H1 (cell line): ENCODE data around the gene SLC25A34. TPM values are rescaled to one million over a fixed set of nuclear protein-coding genes. Genes with fewer than 3 reads are reported as not detected.

ENCODE experiments used
- ASH2L ChIP-seq: fragments of 200-600, 300-600 bp; sonication (generic); IDR thresholded peaks from one replicate; pipeline ENCODE4 v1.7.1; 2017; ENCODE audit warnings: low read length
- BRCA1 ChIP-seq: IDR thresholded peaks from 2 replicates; pipeline ENCODE4 v1.6.1; 2012; ENCODE audit warnings: low read depth, low read length, improper control_type of control experiment
- CBX5 ChIP-seq: fragments of 300-800, 300-1000 bp; sonication (generic); IDR thresholded peaks from 2 replicates; pipeline ENCODE4 v1.7.1; 2016; ENCODE audit warnings: antibody characterized with exemption, low read length, low read depth
- CBX8 ChIP-seq: fragments of 300-800, 300-1000 bp; sonication (generic); IDR thresholded peaks from 2 replicates; pipeline ENCODE4 v1.7.1; 2016; ENCODE audit warnings: low read depth, low read length, borderline replicate concordance
- CHD2 ChIP-seq: IDR thresholded peaks from 2 replicates; pipeline ENCODE4 v1.6.1; 2012; ENCODE audit warnings: low read length, improper control_type of control experiment
- CTBP2 ChIP-seq: IDR thresholded peaks from 2 replicates; pipeline ENCODE4 v1.7.0; 2011; ENCODE audit warnings: borderline replicate concordance, mild to moderate bottlenecking, moderate library complexity, mixed read lengths, low read length; ENCODE audit not compliant: insufficient read depth, insufficient read length
- CTCF ChIP-seq, 3 experiments: IDR thresholded peaks; 1 replicate in 2 of 3; 2 replicates in 1 of 3; pipeline versions ENCODE4 v1.5.1 to v1.6.1; 2011; ENCODE audit warnings: low read length in 3 of 3, mild to moderate bottlenecking in 3 of 3, inconsistent platforms in 2 of 3, low read depth in 1 of 3, moderate library complexity in 1 of 3; ENCODE audit not compliant: insufficient read depth in 1 of 3; ENCODE audit errors: control extremely low read depth in 1 of 3
- E2F6 ChIP-seq: IDR thresholded peaks from 2 replicates; pipeline ENCODE4 v1.6.1; 2012; ENCODE audit warnings: inconsistent platforms
- EZH2 ChIP-seq: fragments of 200-600 bp; sonication (generic); IDR thresholded peaks from 2 replicates; pipeline ENCODE4 v1.7.1; 2012; ENCODE audit warnings: low read depth, mild to moderate bottlenecking, moderate library complexity, low read length, inconsistent platforms; ENCODE audit not compliant: severe bottlenecking
- HDAC6 ChIP-seq: IDR thresholded peaks from one replicate; pipeline ENCODE4 v1.7.1; 2012; ENCODE audit warnings: low read depth, mild to moderate bottlenecking, inconsistent platforms, low read length, moderate library complexity
- JUN ChIP-seq: IDR thresholded peaks from 2 replicates; pipeline ENCODE4 v1.6.1; 2011; ENCODE audit warnings: low read depth, mild to moderate bottlenecking, improper control_type of control experiment, low read length
- JUND ChIP-seq: IDR thresholded peaks from 2 replicates; pipeline ENCODE4 v1.6.1; 2011; ENCODE audit warnings: mild to moderate bottlenecking, improper control_type of control experiment, low read length
- KDM4A ChIP-seq: IDR thresholded peaks from one replicate; pipeline ENCODE4 v1.7.1; 2012; ENCODE audit warnings: low read depth, mild to moderate bottlenecking, moderate library complexity, low read length, inconsistent platforms; ENCODE audit not compliant: severe bottlenecking
- NANOG ChIP-seq: IDR thresholded peaks from 2 replicates; pipeline ENCODE4 v1.6.1; 2011; ENCODE audit warnings: low read length, low read depth, mild to moderate bottlenecking, inconsistent platforms; ENCODE audit not compliant: insufficient read depth, poor library complexity, severe bottlenecking
- NRF1 ChIP-seq: IDR thresholded peaks from 2 replicates; pipeline ENCODE4 v1.6.1; 2011; ENCODE audit warnings: mild to moderate bottlenecking, low read depth, low read length, improper control_type of control experiment
- PHF8 ChIP-seq: fragments of 200-600 bp; sonication (generic); conservative IDR thresholded peaks from 2 replicates; pipeline ENCODE4 v1.7.1; 2012; ENCODE audit warnings: low read depth, mild to moderate bottlenecking, inconsistent platforms, low read length, moderate library complexity
- POLR2A ChIP-seq, 2 experiments: IDR thresholded peaks; 1 replicate in 1 of 2; 2 replicates in 1 of 2; pipeline ENCODE4 v1.6.1; 2011; ENCODE audit warnings: low read depth in 2 of 2, low read length in 2 of 2, mild to moderate bottlenecking in 2 of 2; ENCODE audit errors: control extremely low read depth in 1 of 2
- POU5F1 ChIP-seq: IDR thresholded peaks from 2 replicates; pipeline ENCODE4 v1.6.1; 2011; ENCODE audit warnings: low read depth, mild to moderate bottlenecking, low read length, moderate library complexity
- RXRA ChIP-seq: IDR thresholded peaks from 2 replicates; pipeline ENCODE4 v1.6.1; 2011; ENCODE audit warnings: low read depth, mild to moderate bottlenecking, low read length, moderate library complexity; ENCODE audit not compliant: insufficient read depth
- TAF1 ChIP-seq: IDR thresholded peaks from 2 replicates; pipeline ENCODE4 v1.6.1; 2011; ENCODE audit warnings: mild to moderate bottlenecking, low read depth, low read length
- TBP ChIP-seq: IDR thresholded peaks from 2 replicates; pipeline ENCODE4 v1.6.1; 2011; ENCODE audit warnings: low read depth, low read length, improper control_type of control experiment
- TCF12 ChIP-seq: IDR thresholded peaks from 2 replicates; pipeline ENCODE4 v1.6.1; 2011; ENCODE audit warnings: low read depth, mild to moderate bottlenecking, low read length
- polyA plus RNA-seq, 7 experiments: library from polyadenylated mRNA; depleted of rRNA in 3 of 7; stranded (reverse) in 5 of 7; unstranded in 2 of 7; fragments of >200 nt in 5 of 7; fragments of 200-250 nt in 2 of 7; gene quantifications; 1 replicate in 5 of 7; 2 replicates in 1 of 7; 4 replicates in 1 of 7; pipeline versions ENCODE4 v1.2.1 to v1.2.3, GENCODE V29; 2011 to 2013; ENCODE audit warnings: missing spikeins in 2 of 7, mixed read lengths in 2 of 7
- total RNA-seq: library from RNA; stranded (reverse); fragmentation: NEBNext Ultra II Directional; extraction: Animal tissue kit (Norgen Biotek cat#: 25700); gene quantifications from 2 replicates; pipeline ENCODE4 v1.2.1, GENCODE V29; 2021

The SLC25A34 gene
- total and polyA plus RNA-seq, 2 of the 8 experiments (the other 6 are each of a cell fraction or from before 2014, with no cell fraction given), result 0.48 to 0.62 TPM

- no peak for TF ChIP-seq JUN
- peak; percentile 20 to 62 for TF ChIP-seq POLR2A (IDR thresholded peaks at IDR 0.05; ENCODE audit: control extremely low read depth in 1 of 2, low read depth in 2 of 2, low read length in 2 of 2)
- TF ChIP-seq TAF1, result peak; percentile 30; the same call in 1 of the 2 replicates
- TF ChIP-seq RXRA, result no peak
- no peak for TF ChIP-seq CBX8
- no peak for TF ChIP-seq TCF12
- no peak for TF ChIP-seq ASH2L
- peak; percentile 51 for TF ChIP-seq KDM4A
- no peak for TF ChIP-seq CBX5
- TF ChIP-seq HDAC6, result no peak
- TF ChIP-seq NANOG, result no peak
- TF ChIP-seq CHD2, result no peak
- TF ChIP-seq PHF8, result peak; percentile 35; the same call in 1 of the 2 replicates
- TF ChIP-seq NRF1, result no peak
- no peak; the same call in 1 of the 2 replicates for TF ChIP-seq TBP
- TF ChIP-seq POU5F1, result no peak
- no peak for TF ChIP-seq JUND
- no peak for TF ChIP-seq CTBP2
- TF ChIP-seq EZH2, result no peak
- TF ChIP-seq BRCA1, result no peak
- no peak for TF ChIP-seq CTCF (IDR thresholded peaks at IDR 0.05; ENCODE audit: control extremely low read depth in 1 of 3, insufficient read depth in 1 of 3, low read depth in 1 of 3, low read length in 3 of 3)
- 0 out of 2 replicates have a peak, but pooled peaks have one; percentile 16 for TF ChIP-seq E2F6
Observed at GRCh38 chr1:15758953-15759661, 23.0 kb downstream of the SLC25A34 start (continued).
